MCF 10A (cell line): ENCODE measurements around the gene PEX1. TPM values are rescaled to one million over a fixed set of nuclear protein-coding genes. Genes with fewer than 3 reads are reported as not detected.
A peak's percentile ranks its signal among the peaks of the same experiment; 100 is the strongest.

Source experiments
- Bru-seq: library from RNA; stranded (reverse); fragments of 400-500 nt; gene quantifications from one replicate; lab custom pipeline; 2021; lab: Mats Ljungman, UMichigan
- BruChase-seq, 2 experiments: library from RNA; stranded (reverse); fragments of 400-500 nt; gene quantifications; one replicate each; lab custom pipeline; 2021; lab: Mats Ljungman, UMichigan
- BruUV-seq: library from RNA; stranded (reverse); fragments of 400-500 nt; replicated peaks from 2 replicates; lab custom pipeline; 2021; lab: Mats Ljungman, UMichigan
- CTCF ChIA-PET: fragments of 300-600 bp; sonication (Branson Sonifier 250); formaldehyde crosslinking; extraction: SDS; loops from one replicate; lab custom pipeline; 2021; ENCODE audit warnings: antibody characterized with exemption, inconsistent platforms; lab: Yijun Ruan, JAX
- POLR2A ChIA-PET: fragments of 300-600, 350-650 bp; sonication (Branson Sonifier 250); formaldehyde crosslinking; extraction: SDS; loops from one replicate; lab custom pipeline; 2020; ENCODE audit warnings: antibody characterized with exemption, inconsistent platforms; lab: Yijun Ruan, JAX
- DNase-seq: peaks from one replicate; pipeline ENCODE4 v3.0.0-alpha.2; 2018; ENCODE audit not compliant: unreplicated experiment
- H3K27ac Mint-ChIP-seq: one replicate; pipeline ENCODE4 v1.8.0; 2022; ENCODE audit warnings: mild to moderate bottlenecking, low read depth, mixed read lengths; ENCODE audit not compliant: unreplicated experiment
- H3K27me3 Mint-ChIP-seq: one replicate; pipeline ENCODE4 v1.8.0; 2022; ENCODE audit warnings: mixed read lengths; ENCODE audit not compliant: insufficient read depth, unreplicated experiment
- H3K36me3 Mint-ChIP-seq: one replicate; pipeline ENCODE4 v1.8.0; 2022; ENCODE audit warnings: mild to moderate bottlenecking, moderate library complexity, mixed read lengths; ENCODE audit not compliant: insufficient read depth, unreplicated experiment
- H3K4me1 Mint-ChIP-seq: one replicate; pipeline ENCODE4 v1.8.0; 2022; ENCODE audit warnings: mixed read lengths; ENCODE audit not compliant: insufficient read depth, unreplicated experiment
- H3K4me3 Mint-ChIP-seq: one replicate; pipeline ENCODE4 v1.8.0; 2022; ENCODE audit warnings: mild to moderate bottlenecking, moderate library complexity, mixed read lengths; ENCODE audit not compliant: unreplicated experiment
- H3K9me3 Mint-ChIP-seq: one replicate; pipeline ENCODE4 v1.8.0; 2022; ENCODE audit warnings: mixed read lengths; ENCODE audit not compliant: unreplicated experiment
- CTCF ChIP-seq: fragments of 200-600 bp; IDR thresholded peaks from one replicate; pipeline ENCODE4 v1.8.0; 2022; ENCODE audit warnings: antibody characterized with exemption, mild to moderate bottlenecking; ENCODE audit not compliant: unreplicated experiment
- intact Hi-C: fragments of 100-400 bp; cut with micrococcal nuclease; formaldehyde crosslinking; loops from 2 replicates; pipeline ENCODE4 v1.14.1; 2022
- long read RNA-seq: library from polyadenylated mRNA; stranded (forward); transcript quantifications from one replicate; pipeline ENCODE4 v2.0.0, GENCODE V29; 2022
- total RNA-seq: library from RNA; stranded (reverse); gene quantifications from 2 replicates; pipeline ENCODE4 v1.2.3, GENCODE V29; 2022

Gene PEX1
- total RNA-seq (12.4 and 12.6 TPM in 2 replicates), Bru-seq, nascent RNA (percentile 66 among the genes with signal in this experiment), BruChase-seq, experiment 1, labeled RNA remaining after a 6-hour chase (percentile 68 among the genes with signal in this experiment), BruChase-seq, experiment 2, labeled RNA remaining after a 2-hour chase (percentile 72 among the genes with signal in this experiment)
- long read RNA-seq, full-length matches to known transcripts, result 13 of 20 reads
- long read RNA-seq, partial matches to known transcripts, result 2 of 20 reads
- long read RNA-seq, other reads (novel, unspliced or antisense), result 5 of 20 reads

- ChIA-PET CTCF (interaction anchor here (0.6 to 1.2 kb wide), 12 partner anchors 10 to 1020 kb away, joined by 3 to 5 read pairs (median 4); partner anchors contain the start of gene GATAD1), POLR2A (interaction anchor here (0.6 to 3.0 kb wide), 30 partner anchors 8 to 703 kb away, joined by 3 to 21 read pairs (median 5); partner anchors contain the start of genes ANKIB1, CYP51A1, FAM133B and GATAD1)
- Mint-ChIP-seq H3K4me3 (peak within 1 kb of the TSS; percentile 98), H3K27me3 (no peaks in the 10 kb centered on the region), H3K27ac (peak within 1 kb of the TSS; percentile 99), H3K9me3 (no peaks in the 10 kb centered on the region), H3K36me3 (peaks cover 41% of the 10 kb centered on the region), H3K4me1 (peaks cover 16% of the 10 kb centered on the region)
- intact Hi-C loops, result loop anchor here (5.0 kb wide), 2 partner anchors 59 to 84 kb away; no protein-coding TSS in a partner anchor
- BruUV-seq, result no TSS peak
- DNase-seq, result peak; percentile 99
- no peak for TF ChIP-seq CTCF
Observed at GRCh38 chr7:92528188-92528957, at the start of gene PEX1, which contains the start of gene RBM48. Gene PEX1 (minus strand): TSS chr7:92528520. CDS start chr7:92528435, 85 bp downstream. Gene RBM48 (plus strand): TSS chr7:92528795. CDS start chr7:92528814, 19 bp downstream.

GRCh38 chr7:92576296-92576695, 48.0 kb upstream of the PEX1 start:
- Mint-ChIP-seq H3K27me3 (no peaks in the 10 kb centered on the region), H3K4me3 (no peak overlapping the region), H3K4me1 (no peaks in the 10 kb centered on the region), H3K9me3 (no peaks in the 10 kb centered on the region), H3K27ac (no peak overlapping the region), H3K36me3 (peaks cover 74% of the 10 kb centered on the region)
- no TSS peak for BruUV-seq
- CTCF ChIA-PET, result no interaction called here
- intact Hi-C loops, result no loop called here
- POLR2A ChIA-PET, result interaction anchor here (0.6 to 0.8 kb wide), 2 partner anchors 21 to 59 kb away, joined by 3 read pairs; no protein-coding TSS in a partner anchor
- no peak for DNase-seq
- TF ChIP-seq CTCF, result no peak

GRCh38 chr7:92569137-92569536, 40.8 kb upstream of the PEX1 start:
- ChIA-PET POLR2A (interaction anchor here (0.5 to 1.9 kb wide), 4 partner anchors 21 to 1993 kb away, joined by 3 to 6 read pairs (median 4); partner anchors contain the start of genes FAM133B and RBM48), CTCF (interaction anchor here (0.6 kb wide), 1 partner anchor 33 kb away, joined by 3 read pairs; no protein-coding TSS in a partner anchor)
- Mint-ChIP-seq H3K4me3 (no peak overlapping the region), H3K27me3 (no peaks in the 10 kb centered on the region), H3K36me3 (peaks cover 88% of the 10 kb centered on the region), H3K27ac (no peak overlapping the region), H3K9me3 (no peaks in the 10 kb centered on the region), H3K4me1 (peaks cover 10% of the 10 kb centered on the region)
- intact Hi-C loops, result no loop called here
- no peak for TF ChIP-seq CTCF
- no TSS peak for BruUV-seq
- peak; percentile 61 for DNase-seq

GRCh38 chr7:92567460-92567859, 39.1 kb upstream of the PEX1 start:
- BruUV-seq, result no TSS peak
- ChIA-PET CTCF (interaction anchor here (0.6 to 0.7 kb wide), 2 partner anchors 54 to 584 kb away, joined by 3 read pairs; no protein-coding TSS in a partner anchor), POLR2A (no interaction called here)
- Mint-ChIP-seq H3K4me3 (no peak overlapping the region), H3K27ac (no peak overlapping the region), H3K4me1 (peaks cover 10% of the 10 kb centered on the region), H3K9me3 (no peaks in the 10 kb centered on the region), H3K27me3 (no peaks in the 10 kb centered on the region), H3K36me3 (peaks cover 90% of the 10 kb centered on the region)
- intact Hi-C loops, result no loop called here
- peak; percentile 26 for DNase-seq
- TF ChIP-seq CTCF, result no peak
